ENCODE results near the gene CSNK1G2. TPM values are rescaled to one million over a fixed set of nuclear protein-coding genes. Genes with fewer than 3 reads are reported as not detected.
"Not testable (repeated sequence)": the region's sequence is repeated elsewhere in the genome, so short reads cannot be mapped to it uniquely, and the experiment has no call there.

The CSNK1G2 gene
- total RNA-seq, 1 experiment from 2014 or later, result 34.5 TPM

DNA sequence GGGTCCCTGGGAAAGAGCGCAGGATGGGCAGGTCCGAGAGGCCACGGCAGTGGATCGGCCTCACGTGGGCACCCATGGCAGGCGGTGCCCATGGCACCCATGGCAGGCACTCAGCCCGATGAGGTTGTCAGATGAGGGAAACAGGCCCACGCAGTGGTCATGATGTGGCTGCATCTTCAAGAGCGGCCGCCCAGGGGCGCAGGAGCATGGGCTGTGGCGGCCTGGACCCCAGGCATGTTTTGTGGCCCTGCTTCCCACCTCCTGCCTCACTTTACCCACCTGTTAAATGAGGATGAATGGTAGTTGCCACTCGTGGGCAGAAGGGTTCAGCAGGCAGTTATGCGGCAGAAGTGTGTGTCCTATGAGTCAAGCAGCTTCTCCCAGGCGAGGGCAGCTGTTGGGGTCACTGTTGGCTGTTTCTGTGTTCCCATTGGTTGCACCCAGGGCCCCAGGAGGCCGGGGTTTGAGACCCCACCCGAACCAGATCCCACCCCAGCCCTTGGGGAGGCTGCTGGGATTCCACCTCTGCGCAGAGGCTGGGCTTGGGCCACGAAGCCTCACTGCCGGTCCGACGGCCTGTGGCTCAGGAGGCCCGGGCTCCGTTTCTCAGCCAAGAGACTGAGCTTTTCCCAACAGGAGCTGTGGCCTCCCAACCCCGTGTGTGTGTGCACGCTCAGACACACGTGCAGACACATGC lies 30.0 kb downstream of the CSNK1G2 start:
- H3K9me3 ChIP-seq, result no peaks in the 10 kb centered on the region
- DNase-seq, result no peak

DNA sequence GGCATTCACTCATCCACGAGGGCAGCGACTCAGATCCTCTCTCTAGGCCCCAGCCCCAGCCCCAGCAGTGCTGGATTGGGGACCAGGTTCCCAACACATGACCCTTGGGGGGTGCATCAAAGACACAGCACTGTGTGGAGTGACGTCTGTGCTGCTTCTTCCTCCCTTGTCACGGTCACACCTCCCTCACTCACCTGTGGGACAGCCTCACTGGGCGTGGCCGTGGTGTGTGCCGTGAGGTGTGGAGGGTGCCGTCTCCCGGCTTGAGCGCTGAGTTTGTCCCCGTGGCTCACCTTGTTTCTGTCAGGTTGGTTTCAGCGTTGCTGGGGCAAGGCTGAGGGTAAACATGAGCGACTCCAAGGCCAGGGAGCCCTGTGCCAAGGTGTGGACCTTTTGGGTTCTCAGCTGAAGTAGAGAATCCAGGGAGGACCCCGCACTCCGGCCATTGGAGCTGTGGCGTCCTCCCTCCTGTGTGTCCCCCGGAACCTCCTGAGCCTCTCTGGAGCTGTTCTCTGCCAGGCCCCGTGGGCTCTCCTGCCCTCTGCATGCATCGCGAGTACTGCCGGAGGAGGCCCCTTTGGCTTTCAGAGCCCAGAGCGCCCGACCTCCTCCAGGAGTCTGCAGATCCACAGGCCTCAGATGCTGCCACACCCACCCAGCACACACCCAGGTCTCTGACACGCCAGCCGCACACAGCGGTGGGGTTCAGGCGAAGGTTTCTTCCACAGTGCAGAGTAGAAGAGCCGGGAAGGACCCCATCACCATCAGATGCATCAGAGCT lies 33.6 kb downstream of the CSNK1G2 start:
- H3K4me3 ChIP-seq, result no peak overlapping the region
- no peaks in the 10 kb centered on the region for H3K36me3 ChIP-seq
- no peaks in the 10 kb centered on the region for H3K27me3 ChIP-seq
- H3K9me3 ChIP-seq, result no peaks in the 10 kb centered on the region
- DNase-seq, result no peak

More for the DNA sequence above, 30.0 kb downstream of the CSNK1G2 start:
- no peak overlapping the region for H3K4me3 ChIP-seq
- H3K36me3 ChIP-seq, result no peaks in the 10 kb centered on the region
- H3K27me3 ChIP-seq, result no peaks in the 10 kb centered on the region

DNA sequence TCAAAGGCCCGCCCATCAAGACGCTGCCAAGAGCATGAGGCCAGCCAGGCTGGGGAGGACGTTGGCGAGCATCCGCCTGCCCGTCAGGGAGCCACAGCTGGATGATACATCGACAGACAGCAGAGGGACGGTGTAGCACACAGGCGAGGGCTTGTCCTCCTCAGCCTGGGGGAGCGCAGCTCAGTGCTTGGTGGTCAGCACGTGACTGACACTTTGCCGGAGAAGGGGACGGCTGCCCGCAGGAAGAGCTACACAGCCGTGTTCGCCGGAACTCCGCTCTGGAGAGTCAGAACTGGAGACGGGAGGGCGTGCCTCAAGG lies 34.1 kb downstream of the CSNK1G2 start:
- H3K9me3 ChIP-seq, result no peaks in the 10 kb centered on the region
- no peak for DNase-seq
- H3K36me3 ChIP-seq, result no peaks in the 10 kb centered on the region

DNA sequence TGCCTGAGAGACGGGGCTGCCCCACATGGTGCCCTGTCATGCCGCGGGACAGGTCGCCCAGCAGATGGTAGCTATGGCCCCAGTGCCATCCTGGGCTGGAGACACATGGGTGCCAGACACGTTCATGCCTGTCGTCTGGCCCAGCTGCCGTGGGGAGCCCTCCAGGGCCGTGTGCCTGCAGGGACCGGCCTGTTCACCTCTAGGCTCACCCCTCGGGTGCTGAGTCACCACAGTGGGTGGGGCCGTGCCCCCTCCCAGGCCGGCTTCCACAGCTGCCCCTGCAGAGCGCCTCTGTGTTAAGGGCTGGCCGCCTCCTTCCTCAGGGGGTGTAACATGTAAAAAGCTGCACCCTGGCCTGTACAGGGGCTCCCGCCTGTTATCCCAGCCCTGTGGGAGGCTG lies 36.1 kb downstream of the CSNK1G2 start:
- no peaks in the 10 kb centered on the region for H3K27me3 ChIP-seq
- no peaks in the 10 kb centered on the region for H3K36me3 ChIP-seq
- no peak overlapping the region for H3K4me3 ChIP-seq
- no peak for DNase-seq
- no peaks in the 10 kb centered on the region for H3K9me3 ChIP-seq

More for the DNA sequence above, 34.1 kb downstream of the CSNK1G2 start:
- H3K4me3 ChIP-seq, result no peak overlapping the region
- H3K27me3 ChIP-seq, result no peaks in the 10 kb centered on the region

DNA sequence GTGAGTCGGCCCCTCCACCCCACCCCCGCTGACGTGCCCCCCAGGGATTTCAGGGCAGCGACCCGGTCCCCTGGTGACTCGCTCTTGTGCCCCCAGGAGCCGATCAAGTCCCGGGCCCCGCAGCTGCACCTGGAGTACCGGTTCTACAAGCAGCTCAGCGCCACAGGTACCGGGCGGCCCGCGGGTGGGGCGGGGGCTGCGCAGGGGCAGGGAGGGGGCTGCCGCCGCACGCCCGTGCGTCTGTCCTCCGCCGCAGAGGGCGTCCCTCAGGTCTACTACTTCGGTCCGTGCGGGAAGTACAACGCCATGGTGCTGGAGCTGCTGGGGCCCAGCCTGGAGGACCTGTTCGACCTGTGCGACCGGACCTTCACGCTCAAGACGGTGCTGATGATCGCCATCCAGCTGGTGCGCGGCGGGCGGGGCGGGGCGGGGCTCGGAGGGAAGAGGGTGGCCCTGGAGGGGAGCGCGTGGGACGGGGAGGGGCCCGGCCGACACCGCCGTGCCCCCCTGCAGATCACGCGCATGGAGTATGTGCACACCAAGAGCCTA lies 37.4 kb downstream of the CSNK1G2 start:
- H3K36me3 ChIP-seq, result no peaks in the 10 kb centered on the region
- H3K27me3 ChIP-seq, result no peaks in the 10 kb centered on the region
- DNase-seq, result no peak
- H3K4me3 ChIP-seq, result no peak overlapping the region
- no peaks in the 10 kb centered on the region for H3K9me3 ChIP-seq

DNA sequence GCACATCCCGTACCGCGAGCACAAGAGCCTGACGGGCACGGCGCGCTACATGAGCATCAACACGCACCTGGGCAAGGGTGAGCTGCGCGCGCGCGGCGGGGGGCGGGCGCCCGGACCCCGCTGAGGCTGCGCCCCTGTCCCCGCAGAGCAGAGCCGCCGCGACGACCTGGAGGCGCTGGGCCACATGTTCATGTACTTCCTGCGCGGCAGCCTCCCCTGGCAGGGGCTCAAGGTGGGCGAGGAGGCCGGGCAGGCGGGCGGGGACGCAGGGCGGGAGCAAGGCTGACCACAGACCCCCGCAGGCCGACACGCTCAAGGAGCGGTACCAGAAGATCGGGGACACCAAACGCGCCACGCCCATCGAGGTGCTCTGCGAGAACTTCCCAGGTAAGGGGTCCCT lies 38.0 kb downstream of the CSNK1G2 start:
- Histone ChIP-seq H3K27me3 (no peaks in the 10 kb centered on the region), H3K4me3 (no peak overlapping the region), H3K36me3 (no peaks in the 10 kb centered on the region), H3K9me3 (no peaks in the 10 kb centered on the region)
- no peak for DNase-seq

DNA sequence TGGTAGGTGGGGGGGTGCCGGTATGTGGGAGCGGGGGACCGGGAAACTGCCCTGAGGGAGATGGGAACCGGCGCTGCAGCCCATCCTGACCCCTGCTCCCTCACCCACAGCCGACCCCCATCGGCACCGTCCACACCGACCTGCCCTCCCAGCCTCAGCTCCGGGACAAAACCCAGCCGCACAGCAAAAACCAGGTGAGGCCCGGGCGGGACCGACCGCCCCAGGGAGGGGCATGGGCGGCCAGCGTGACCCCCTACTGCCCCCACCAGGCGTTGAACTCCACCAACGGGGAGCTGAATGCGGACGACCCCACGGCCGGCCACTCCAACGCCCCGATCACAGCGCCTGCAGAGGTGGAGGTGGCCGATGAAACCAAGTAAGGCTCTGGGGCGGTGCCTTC lies 38.7 kb downstream of the CSNK1G2 start:
- no peaks in the 10 kb centered on the region for H3K9me3 ChIP-seq
- no peaks in the 10 kb centered on the region for H3K36me3 ChIP-seq
- no peak overlapping the region for H3K4me3 ChIP-seq
- no peaks in the 10 kb centered on the region for H3K27me3 ChIP-seq
- no peak for DNase-seq

DNA sequence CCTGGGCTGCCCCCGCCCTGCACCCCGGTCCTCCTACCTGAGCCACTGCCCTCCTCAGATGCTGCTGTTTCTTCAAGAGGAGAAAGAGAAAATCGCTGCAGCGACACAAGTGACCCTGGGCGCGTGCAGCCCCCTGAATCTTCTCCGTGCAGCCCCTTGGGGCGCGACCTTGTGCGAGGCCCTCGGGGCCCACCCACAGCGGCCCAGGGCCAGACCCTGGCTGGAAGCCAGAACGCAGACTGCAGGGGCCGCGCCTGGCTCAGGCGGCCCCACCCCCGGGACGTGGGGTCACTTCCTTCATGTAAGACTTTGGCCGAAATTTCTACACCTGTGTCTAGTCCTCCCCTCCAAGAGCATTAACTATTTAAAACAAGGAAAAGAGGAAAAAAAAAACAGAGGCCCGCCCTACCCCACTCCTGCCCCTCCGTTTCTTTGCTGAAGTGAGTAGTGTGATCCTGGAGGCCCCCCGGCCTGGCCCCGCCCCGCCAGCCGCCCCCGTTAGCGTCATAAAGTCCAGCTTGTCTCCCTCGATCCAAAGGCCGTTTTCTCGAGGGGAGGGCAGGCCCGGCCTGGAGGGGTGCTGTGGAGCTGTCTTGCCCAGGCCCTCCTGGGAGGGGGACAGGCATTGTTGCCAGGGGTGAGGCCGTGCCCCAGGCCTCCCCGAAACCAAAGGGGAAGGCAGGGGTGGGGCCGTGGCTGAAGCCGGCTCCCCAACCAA lies 39.3 kb downstream of the CSNK1G2 start:
- DNase-seq, result no peak
- Histone ChIP-seq H3K9me3 (no peaks in the 10 kb centered on the region), H3K4me3 (no peak overlapping the region), H3K36me3 (no peaks in the 10 kb centered on the region), H3K27me3 (no peaks in the 10 kb centered on the region)

DNA sequence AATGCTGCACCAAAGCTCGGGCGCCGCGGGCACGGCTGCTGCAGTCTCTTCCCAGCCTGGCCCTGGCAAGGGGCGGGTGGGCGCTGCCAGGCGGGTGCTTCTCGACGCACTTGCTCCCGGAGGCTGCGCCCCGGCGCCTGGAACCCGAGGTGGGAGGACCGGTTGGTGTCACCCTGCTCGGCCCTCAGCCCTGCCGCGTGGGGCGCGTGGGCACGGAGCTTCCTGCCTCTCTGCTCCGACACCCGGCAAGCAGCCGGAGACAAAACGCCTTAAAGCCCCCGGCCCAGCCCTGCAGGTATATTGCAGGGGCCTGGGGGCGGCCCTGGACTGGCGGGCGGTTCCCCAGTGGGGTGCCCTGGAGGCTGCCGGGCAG lies 39.8 kb downstream of the CSNK1G2 start:
- Histone ChIP-seq H3K27me3 (no peaks in the 10 kb centered on the region), H3K9me3 (no peaks in the 10 kb centered on the region), H3K4me3 (no peak overlapping the region), H3K36me3 (no peaks in the 10 kb centered on the region)
- DNase-seq, result no peak

DNA sequence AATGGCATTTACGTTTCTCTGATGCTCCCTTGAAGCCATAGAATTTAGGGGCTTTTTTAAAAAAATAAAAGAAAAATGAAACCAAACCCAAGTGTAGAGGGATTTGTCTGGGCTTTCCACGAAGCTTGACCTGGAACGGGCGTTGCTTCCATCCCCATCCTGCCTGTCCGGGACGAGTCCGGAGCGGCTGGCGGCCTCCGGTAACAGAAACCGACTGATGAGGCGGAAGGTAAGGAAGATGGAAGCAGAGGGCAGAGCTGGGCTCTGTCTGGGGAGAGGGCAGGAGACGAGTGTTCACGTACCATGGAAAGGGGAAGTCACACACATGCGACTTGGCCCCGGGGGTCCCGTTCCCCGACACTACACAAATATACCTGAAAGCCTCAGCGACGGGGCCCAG lies 40.3 kb downstream of the CSNK1G2 start:
- H3K9me3 ChIP-seq, result no peaks in the 10 kb centered on the region
- H3K27me3 ChIP-seq, result no peaks in the 10 kb centered on the region
- no peak overlapping the region for H3K4me3 ChIP-seq
- H3K36me3 ChIP-seq, result no peaks in the 10 kb centered on the region
- no peak for DNase-seq

DNA sequence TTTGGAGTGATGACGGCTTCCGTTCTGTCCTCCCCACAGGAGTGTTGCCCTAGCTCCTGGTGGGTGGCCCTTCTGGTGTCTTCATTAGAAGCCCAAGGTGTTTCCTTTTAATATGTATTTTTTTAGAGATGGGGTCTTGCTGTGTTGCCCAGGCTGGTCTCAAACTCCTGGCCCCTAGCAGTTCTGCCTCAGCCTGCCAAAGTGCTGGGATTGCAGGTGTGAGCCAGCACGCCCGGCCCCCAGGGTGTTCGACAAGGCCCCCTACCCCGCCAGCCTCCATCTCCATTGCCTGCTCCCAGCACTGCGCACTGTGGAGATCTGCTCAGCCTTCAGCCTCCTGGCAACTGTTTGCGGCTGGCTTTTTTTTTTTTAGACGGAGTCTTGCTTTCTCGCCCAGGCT lies 43.4 kb downstream of the CSNK1G2 start:
- Histone ChIP-seq H3K9me3 (no peaks in the 10 kb centered on the region), H3K36me3 (no peaks in the 10 kb centered on the region), H3K4me3 (no peak overlapping the region), H3K27me3 (no peaks in the 10 kb centered on the region)
- no peak for DNase-seq

DNA sequence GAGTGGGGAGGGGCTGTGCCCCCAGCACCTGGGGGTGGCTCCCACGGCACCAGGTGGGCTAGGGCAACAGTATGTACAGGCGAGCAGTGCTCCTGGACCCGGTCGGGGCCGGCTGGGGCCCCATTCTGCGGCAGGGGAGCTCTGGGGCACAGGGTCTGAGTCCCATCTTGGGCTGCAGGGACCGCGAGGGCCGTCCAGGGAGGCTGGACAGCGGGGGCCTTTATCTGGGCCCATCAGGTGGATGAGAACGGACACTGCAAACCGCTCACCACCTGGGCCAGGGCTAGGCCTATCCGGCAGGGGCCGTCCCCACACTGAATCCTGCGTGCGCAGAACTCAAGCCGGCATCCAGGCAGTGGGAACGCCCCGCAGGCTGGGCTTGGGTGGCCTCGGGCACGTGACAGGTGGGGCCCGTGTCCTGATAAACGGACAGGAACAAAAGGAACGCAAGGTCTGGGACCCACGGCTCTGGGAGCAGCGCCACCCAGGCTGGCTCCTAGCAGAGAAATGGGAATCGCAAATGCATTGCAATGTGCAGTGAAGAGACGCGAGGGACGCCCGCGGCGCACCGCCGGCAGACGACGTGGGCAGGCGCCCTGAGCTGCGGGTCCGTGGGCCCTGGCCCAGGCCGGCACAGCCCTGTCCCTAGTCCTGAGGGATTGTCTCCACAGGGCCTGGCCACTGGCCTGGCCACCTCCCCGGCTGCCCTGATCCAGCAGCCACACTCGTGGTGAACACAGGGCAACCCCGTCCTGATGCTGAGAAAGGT lies 44.8 kb downstream of the CSNK1G2 start:
- DNase-seq, result no peak
- Histone ChIP-seq H3K9me3 (no peaks in the 10 kb centered on the region), H3K27me3 (no peaks in the 10 kb centered on the region), H3K36me3 (no peaks in the 10 kb centered on the region; the same call in 1 of the 2 replicates), H3K4me3 (no peak overlapping the region)

DNA sequence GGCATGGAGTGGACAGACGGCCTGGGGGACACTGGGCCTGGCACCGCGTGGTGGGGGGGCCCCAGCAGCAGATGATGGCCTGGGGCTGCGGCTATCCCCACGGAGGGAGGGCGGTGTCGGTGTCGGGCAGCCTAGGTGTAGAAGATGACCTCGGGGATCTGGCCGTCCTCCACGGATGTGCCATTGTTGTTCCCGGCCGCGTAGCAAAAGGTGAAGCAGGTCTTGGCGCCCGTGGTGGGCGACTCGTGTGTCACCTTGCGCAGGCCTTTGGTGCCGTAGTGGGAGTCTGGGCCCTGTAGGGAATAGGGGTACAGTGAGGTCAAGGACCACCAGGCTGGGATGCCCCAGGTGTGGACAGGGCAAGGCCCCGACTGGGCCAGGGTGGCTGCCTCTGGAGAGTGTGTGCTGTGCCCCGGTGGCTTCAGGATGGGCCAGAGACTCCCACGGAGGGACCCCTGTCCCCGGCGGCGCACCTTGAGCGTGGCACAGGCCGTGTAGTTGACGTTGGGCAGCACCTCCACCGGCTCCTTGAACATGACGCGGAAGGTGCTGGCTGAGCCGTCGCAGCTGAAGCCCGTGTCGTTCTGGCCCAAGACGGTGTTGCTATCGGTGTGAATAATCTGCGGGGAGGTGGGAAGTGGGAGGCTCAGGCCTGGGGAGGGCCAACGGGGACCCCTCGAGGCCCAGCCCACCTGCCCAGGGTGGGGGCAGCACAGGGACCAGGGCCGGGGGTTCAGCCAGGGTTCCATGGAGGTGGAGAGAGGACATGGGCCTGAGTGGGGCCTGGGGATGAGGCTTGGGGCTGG lies 45.6 kb downstream of the CSNK1G2 start:
- no peak for DNase-seq

DNA sequence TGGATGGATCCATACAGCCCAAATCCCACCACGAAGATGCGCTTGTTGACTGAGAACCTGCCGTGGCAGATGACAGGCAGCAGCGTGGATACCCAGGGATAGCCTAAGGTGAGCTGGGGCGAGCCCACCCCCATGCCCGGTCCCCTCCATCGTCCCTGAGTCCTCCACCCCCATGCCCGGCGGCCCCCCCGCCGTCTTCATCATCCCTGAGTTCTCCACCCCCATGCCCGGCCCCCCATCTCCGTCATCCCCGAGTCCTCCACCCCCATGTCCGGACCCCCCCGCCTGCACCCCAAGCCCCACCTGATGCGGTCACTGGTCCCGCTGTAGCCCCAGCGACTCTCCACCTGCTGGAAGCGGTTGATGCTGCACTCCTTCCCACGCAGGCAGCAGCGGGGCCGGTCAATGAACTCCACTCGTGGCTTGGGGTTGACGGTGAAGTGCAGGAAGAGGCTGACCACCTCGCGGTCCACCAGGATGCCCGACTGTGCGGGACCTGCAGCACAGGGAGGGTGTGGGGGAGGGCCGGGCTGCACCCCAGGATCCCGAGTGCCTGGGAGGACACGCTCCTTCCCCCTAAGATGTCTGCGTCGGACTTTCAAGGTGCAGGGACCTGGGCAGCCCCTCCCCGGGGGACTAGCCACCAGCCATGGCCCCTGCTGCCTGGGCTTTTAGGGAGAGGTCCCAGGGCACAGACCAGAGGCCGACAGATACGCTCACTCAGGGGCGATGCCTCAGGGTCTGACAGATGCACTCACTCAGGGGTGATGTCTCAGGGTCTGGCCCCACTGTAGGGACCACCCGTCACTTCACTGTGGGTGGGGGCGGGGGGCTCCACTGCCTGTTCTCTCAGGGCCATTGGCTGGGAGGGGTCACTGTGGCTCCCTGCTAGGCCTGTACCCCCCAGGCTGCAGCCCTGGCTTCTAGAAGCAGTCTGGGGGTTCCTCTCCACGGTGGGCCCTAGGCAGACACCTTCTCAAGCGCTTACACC lies 46.5 kb downstream of the CSNK1G2 start:
- Histone ChIP-seq H3K4me3 (no peak overlapping the region), H3K36me3 (no peaks in the 10 kb centered on the region; the same call in 1 of the 2 replicates), H3K27me3 (no peaks in the 10 kb centered on the region), H3K9me3 (no peaks in the 10 kb centered on the region)
- no peak for DNase-seq

More for the DNA sequence above, 45.6 kb downstream of the CSNK1G2 start:
- Histone ChIP-seq H3K27me3 (no peaks in the 10 kb centered on the region), H3K4me3 (no peak overlapping the region), H3K36me3 (no peaks in the 10 kb centered on the region; the same call in 1 of the 2 replicates), H3K9me3 (no peaks in the 10 kb centered on the region)

DNA sequence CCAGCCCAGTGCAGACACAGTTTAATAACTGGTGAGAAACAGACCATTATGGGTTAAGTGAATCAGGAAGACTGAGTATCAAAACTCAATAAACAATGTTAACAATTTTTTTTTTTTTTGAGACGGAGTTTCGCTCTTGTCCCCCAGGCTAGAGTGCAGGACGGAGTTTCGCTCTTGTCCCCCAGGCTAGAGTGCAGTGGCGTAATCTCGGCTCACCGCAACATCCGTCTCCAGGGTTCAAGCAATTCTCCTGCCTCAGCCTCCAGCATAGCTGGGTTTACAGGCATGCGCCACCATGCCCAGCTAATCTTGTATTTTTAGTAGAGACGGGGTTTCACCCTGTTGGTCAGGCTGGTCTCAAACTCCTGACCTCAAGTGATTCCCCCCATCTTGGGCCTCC lies 47.5 kb downstream of the CSNK1G2 start:
- not testable (repeated sequence) for H3K27me3 ChIP-seq, H3K36me3 ChIP-seq

More for the DNA sequence above, 47.5 kb downstream of the CSNK1G2 start:
- DNase-seq, H3K9me3 ChIP-seq, H3K4me3 ChIP-seq: not testable (repeated sequence)
